Tibial nerve (tissue), 4 donors: Measurements from ENCODE around the gene ITGB1. TPM values are rescaled to one million over a fixed set of nuclear protein-coding genes. Genes with fewer than 3 reads are reported as not detected.
A peak's percentile ranks its signal among the peaks of the same experiment; 100 is the strongest.
"Not testable (repeated sequence)": the region's sequence is repeated elsewhere in the genome, so short reads cannot be mapped to it uniquely, and the experiment has no call there.

Experiments
- DNase-seq, 2 donors: peaks; one replicate each; pipeline ENCODE4 v3.0.0-alpha.2; 2019; ENCODE audit warnings: low spot score in 2 of 2
- H3K27ac ChIP-seq, 4 donors: fragments of 200-600 bp; sonication (generic) in 3 of 4; one replicate each; pipeline ENCODE4 v1.5.1; 2017 to 2019; ENCODE audit warnings: mild to moderate bottlenecking in 1 of 4
- H3K27me3 ChIP-seq, 2 donors: fragments of 200-600 bp; sonication (generic) in 1 of 2; one replicate each; pipeline versions ENCODE4 v1.5.1 to v1.6.0; 2017 to 2019
- H3K36me3 ChIP-seq, 3 donors: fragments of 200-600 bp; sonication (generic); one replicate each; pipeline ENCODE4 v1.5.1; 2018 to 2019
- H3K4me1 ChIP-seq, 4 donors: fragments of 200-600 bp; sonication (generic) in 3 of 4; one replicate each; pipeline ENCODE4 v1.5.1; 2017 to 2019
- H3K4me3 ChIP-seq, 4 donors: fragments of 200-600 bp; sonication (generic) in 3 of 4; one replicate each; pipeline ENCODE4 v1.5.1; 2017 to 2019; ENCODE audit warnings: mild to moderate bottlenecking in 1 of 4, moderate library complexity in 1 of 4
- H3K9me3 ChIP-seq, 4 donors: fragments of 200-600 bp; sonication (generic) in 3 of 4; one replicate each; pipeline ENCODE4 v1.5.1; 2017 to 2019
- EP300 ChIP-seq, 2 donors: sonication (generic); formaldehyde crosslinking; IDR thresholded peaks; one replicate each; pipeline ENCODE4 v1.6.1; 2017; ENCODE audit warnings: antibody characterized with exemption in 2 of 2, mild to moderate bottlenecking in 1 of 2
- POLR2A ChIP-seq, 2 donors: fragments of 450-650 bp; IDR thresholded peaks; one replicate each; pipeline ENCODE4 v1.6.1; 2017; ENCODE audit warnings: antibody characterized with exemption in 2 of 2, mild to moderate bottlenecking in 2 of 2, moderate library complexity in 2 of 2
- WGBS, 2 donors: methylation state at CpG; one replicate each; pipeline ENCODE4 v1.1.5; 2018; 5-methylcytosine and 5-hydroxymethylcytosine counted together
- total RNA-seq, 4 donors: library from RNA; depleted of rRNA; stranded (reverse); fragments of >200 nt; gene quantifications; one replicate each; pipeline ENCODE4 v1.1.0, GENCODE V29; 2016
- TF ChIP-seq, protein P1 (sequence below), 5 experiments: fragments of 200-600 bp in 3 of 5; fragments of 450-650 bp in 2 of 5; sonication (generic) in 3 of 5; IDR thresholded peaks; one replicate each; pipeline ENCODE4 v1.5.1; 2016 to 2019; ENCODE audit warnings: antibody characterized with exemption in 5 of 5, mild to moderate bottlenecking in 3 of 5, moderate library complexity in 2 of 5

ITGB1 gene
- total RNA-seq, 4 donors from 2014 or later, result 288 to 483 (median 404) TPM

DNA sequence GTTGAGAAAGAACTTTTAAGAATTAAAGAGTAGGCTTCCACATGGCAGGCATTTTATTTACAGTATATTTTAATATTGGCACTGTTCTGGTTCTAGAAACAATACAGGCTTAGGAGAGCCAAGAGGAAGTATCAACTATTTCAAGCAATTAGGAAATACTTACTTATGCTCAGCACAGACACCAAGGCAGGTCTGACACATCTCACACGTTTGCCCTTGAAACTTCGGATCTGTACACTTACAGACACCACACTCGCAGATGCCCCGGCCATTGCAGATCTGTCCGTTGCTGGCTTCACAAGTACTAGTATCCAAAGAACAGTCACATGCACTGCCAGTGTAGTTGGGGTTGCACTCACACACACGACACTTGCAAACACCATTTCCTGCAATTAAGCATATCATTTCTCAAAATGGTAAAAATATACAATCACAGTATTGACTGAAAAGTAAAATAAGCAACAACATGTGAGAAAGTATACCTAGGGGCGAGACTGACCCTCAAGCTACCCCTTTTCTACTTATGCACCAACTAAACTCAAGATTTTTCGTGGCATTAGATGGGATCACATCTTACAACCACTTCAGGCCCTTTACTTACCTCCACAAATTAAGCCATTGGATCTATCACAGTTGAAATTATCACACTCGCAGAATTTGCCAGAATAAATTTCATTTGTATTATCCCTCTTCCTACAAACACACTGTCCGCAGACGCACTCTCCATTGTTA is 46.6 kb downstream of the ITGB1 start:
- WGBS, 2 donors, result 82 to 91% methylated on average over 11 of the region's 11 CpGs
- H3K36me3 ChIP-seq, result peaks cover 0 to 88% (median 3%) of the 10 kb centered on the region in 3 donors
- no peaks in the 10 kb centered on the region for H3K27me3 ChIP-seq
- no peaks in the 10 kb centered on the region for H3K4me1 ChIP-seq
- TF ChIP-seq EP300 (IDR thresholded peaks at IDR 0.05), result no peak
- TF ChIP-seq POLR2A (IDR thresholded peaks at IDR 0.05), result no peak
- TF ChIP-seq, protein P1, sequence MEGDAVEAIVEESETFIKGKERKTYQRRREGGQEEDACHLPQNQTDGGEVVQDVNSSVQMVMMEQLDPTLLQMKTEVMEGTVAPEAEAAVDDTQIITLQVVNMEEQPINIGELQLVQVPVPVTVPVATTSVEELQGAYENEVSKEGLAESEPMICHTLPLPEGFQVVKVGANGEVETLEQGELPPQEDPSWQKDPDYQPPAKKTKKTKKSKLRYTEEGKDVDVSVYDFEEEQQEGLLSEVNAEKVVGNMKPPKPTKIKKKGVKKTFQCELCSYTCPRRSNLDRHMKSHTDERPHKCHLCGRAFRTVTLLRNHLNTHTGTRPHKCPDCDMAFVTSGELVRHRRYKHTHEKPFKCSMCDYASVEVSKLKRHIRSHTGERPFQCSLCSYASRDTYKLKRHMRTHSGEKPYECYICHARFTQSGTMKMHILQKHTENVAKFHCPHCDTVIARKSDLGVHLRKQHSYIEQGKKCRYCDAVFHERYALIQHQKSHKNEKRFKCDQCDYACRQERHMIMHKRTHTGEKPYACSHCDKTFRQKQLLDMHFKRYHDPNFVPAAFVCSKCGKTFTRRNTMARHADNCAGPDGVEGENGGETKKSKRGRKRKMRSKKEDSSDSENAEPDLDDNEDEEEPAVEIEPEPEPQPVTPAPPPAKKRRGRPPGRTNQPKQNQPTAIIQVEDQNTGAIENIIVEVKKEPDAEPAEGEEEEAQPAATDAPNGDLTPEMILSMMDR (IDR thresholded peaks at IDR 0.05), result no peak
- H3K4me3 ChIP-seq, result no peak overlapping the region
- no peak overlapping the region for H3K27ac ChIP-seq
- no peak for DNase-seq
- H3K9me3 ChIP-seq, result no peaks in the 10 kb centered on the region

DNA sequence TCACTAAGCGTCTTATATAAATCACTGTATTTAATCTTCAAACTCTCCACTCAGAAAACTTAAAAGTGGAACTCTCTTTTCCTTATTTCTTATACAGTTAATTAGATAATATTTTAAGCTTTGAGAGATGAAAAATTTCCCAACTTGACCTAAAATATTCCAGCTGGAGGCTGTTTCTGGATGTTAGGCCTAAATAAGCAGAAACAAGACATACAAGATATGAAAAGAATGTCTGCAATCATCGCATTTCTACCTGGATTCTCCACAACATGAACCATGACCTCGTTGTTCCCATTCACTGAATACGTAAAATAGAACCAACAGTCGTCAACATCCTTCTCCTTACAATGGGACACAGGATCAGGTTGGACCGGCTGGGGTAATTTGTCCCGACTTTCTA is 48.1 kb downstream of the ITGB1 start:
- peaks cover 0 to 88% (median 3%) of the 10 kb centered on the region in 3 donors for H3K36me3 ChIP-seq
- WGBS, 2 donors, result 78 to 80% methylated on average over 7 of the region's 7 CpGs

DNA sequence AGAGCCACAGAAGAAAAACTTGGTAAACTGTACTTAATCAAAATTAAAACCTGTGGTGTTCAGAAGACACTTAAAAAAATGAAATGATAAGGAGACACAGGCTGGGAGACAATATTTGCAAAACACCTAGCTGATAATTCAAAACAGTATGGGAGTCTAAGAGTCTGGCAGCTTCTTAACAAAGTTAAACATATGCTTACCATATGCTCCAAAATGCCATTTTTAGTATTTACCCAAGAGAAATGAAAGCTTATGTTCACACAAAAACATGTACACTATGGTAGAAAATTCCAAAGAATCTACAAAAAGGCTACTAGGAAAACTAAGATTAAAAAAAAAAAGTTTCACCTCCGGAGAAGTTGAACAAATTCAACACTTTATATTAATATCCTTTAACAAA is 48.6 kb downstream of the ITGB1 start:
- Histone ChIP-seq H3K27ac (peak overlapping the region in 1 of 4 donors; percentile 33), H3K27me3 (no peaks in the 10 kb centered on the region), H3K36me3 (peaks cover 0 to 83% (median 3%) of the 10 kb centered on the region in 3 donors), H3K9me3 (no peaks in the 10 kb centered on the region), H3K4me1 (no peaks in the 10 kb centered on the region), H3K4me3 (no peak overlapping the region)
- DNase-seq, result no peak
- WGBS, 2 donors, result 70 to 75% methylated on average over 1 of the region's 1 CpG
- no peak for TF ChIP-seq POLR2A (IDR thresholded peaks at IDR 0.05)
- TF ChIP-seq, protein P1 (IDR thresholded peaks at IDR 0.05), result no peak
- no peak for TF ChIP-seq EP300 (IDR thresholded peaks at IDR 0.05)

More for the DNA sequence above, 48.1 kb downstream of the ITGB1 start:
- peak overlapping the region in 1 of 4 donors; percentile 33 for H3K27ac ChIP-seq
- DNase-seq, H3K4me1 ChIP-seq, H3K27me3 ChIP-seq, H3K9me3 ChIP-seq, H3K4me3 ChIP-seq: not testable (repeated sequence)

DNA sequence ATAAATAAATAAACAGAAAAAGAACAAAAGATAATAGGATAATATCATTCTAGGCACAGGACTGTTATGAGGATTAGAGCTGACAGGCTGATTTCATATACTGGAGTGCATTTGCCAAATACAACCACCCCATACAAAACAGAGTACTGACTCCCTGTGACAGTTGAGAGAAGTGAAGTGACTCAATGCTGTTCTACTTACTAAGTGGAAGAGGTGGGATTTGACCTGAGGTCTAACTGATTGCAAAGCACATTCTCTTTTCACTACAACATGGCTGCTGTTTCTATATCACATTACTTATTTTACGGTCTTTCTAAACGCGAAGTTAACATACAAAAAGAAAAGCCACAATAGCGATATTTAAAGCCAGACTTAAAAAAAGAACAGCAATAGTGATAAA is 51.4 kb downstream of the ITGB1 start:
- no peak for DNase-seq
- WGBS, 2 donors, result 82 to 85% methylated on average over 4 of the region's 4 CpGs
- Histone ChIP-seq H3K9me3 (no peaks in the 10 kb centered on the region), H3K27me3 (no peaks in the 10 kb centered on the region), H3K27ac (no peak overlapping the region), H3K4me1 (no peaks in the 10 kb centered on the region), H3K4me3 (no peak overlapping the region), H3K36me3 (peaks cover 0 to 61% (median 5%) of the 10 kb centered on the region in 3 donors)
- TF ChIP-seq EP300 (IDR thresholded peaks at IDR 0.05), result no peak
- TF ChIP-seq POLR2A (IDR thresholded peaks at IDR 0.05), result no peak
- TF ChIP-seq, protein P1 (IDR thresholded peaks at IDR 0.05), result no peak

DNA sequence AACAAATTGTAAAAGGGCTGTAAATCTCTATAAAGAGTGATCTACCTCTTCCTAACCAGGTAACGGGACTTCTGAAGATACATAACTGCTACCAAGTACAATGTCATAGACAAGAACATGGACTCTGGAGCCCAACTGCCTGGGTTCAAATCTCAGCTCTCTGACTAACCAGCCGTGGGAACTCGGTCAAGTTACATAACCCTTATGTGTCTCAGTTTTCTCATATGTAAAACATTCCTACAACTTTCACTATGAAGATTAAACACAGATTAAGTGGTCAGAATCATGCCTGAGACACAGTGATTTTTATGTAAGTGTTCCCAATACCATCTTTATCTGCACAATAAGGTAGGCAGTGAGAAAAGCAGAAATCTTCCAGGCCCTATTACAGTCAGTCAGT is 52.6 kb downstream of the ITGB1 start:
- DNase-seq, result no peak
- peaks cover 0 to 52% (median 3%) of the 10 kb centered on the region in 3 donors for H3K36me3 ChIP-seq
- no peaks in the 10 kb centered on the region for H3K9me3 ChIP-seq
- H3K27ac ChIP-seq, result no peak overlapping the region
- TF ChIP-seq POLR2A (IDR thresholded peaks at IDR 0.05) (no peak), EP300 (IDR thresholded peaks at IDR 0.05) (no peak)
- TF ChIP-seq, protein P1 (IDR thresholded peaks at IDR 0.05), result no peak
- no peaks in the 10 kb centered on the region for H3K4me1 ChIP-seq
- H3K27me3 ChIP-seq, result no peaks in the 10 kb centered on the region
- H3K4me3 ChIP-seq, result no peak overlapping the region
- WGBS, 2 donors, result 92 to 93% methylated on average over 3 of the region's 3 CpGs
